Endothelial cell of umbilical vein (primary cell): ENCODE results near the gene ATP10B. TPM values are rescaled to one million over a fixed set of nuclear protein-coding genes. Genes with fewer than 3 reads are reported as not detected.

Source experiments
- BruUV-seq: library from RNA; stranded (reverse); fragments of 400-500 nt; replicated peaks from 2 replicates; lab custom pipeline; 2021; lab: Mats Ljungman, UMichigan
- CTCF ChIA-PET: fragments of 300-600, 350-600 bp; sonication (Branson Sonifier 250); formaldehyde crosslinking; loops from one replicate; lab custom pipeline; 2021; ENCODE audit warnings: antibody characterized with exemption, inconsistent platforms; lab: Charles Lee
- POLR2A ChIA-PET: fragments of 300-600, 350-600 bp; sonication (Branson Sonifier 250); formaldehyde crosslinking; loops from one replicate; lab custom pipeline; 2021; ENCODE audit warnings: antibody characterized with exemption, inconsistent platforms; lab: Charles Lee
- DNase-seq: peaks from one replicate; pipeline ENCODE4 v3.0.0-alpha.2; 2011; ENCODE audit warnings: low read depth, low spot score
- FAIRE-seq: peaks from 2 replicates; lab custom pipeline; 2011; peaks lifted over from hg19 to GRCh38; lab: Jason Lieb, UNC
- H2AFZ ChIP-seq: 2 replicates; pipeline ENCODE4 v1.6.0; 2012; ENCODE audit warnings: low read depth, low read length, control low read depth, inconsistent platforms
- H3K27ac ChIP-seq: 2 replicates; pipeline ENCODE4 v1.5.1; 2011; ENCODE audit warnings: low read depth, mild to moderate bottlenecking, control low read depth, low read length, moderate library complexity; ENCODE audit not compliant: insufficient read depth
- H3K27me3 ChIP-seq, 2 experiments: 2 replicates each; pipeline versions ENCODE4 v1.6.0 to v1.6.1; 2011; ENCODE audit warnings: low read length in 2 of 2, mixed read lengths in 1 of 2; ENCODE audit not compliant: control insufficient read depth in 2 of 2, insufficient read depth in 2 of 2
- H3K36me3 ChIP-seq, 2 experiments: 2 replicates in 1 of 2; 3 replicates in 1 of 2; pipeline ENCODE4 v1.5.1; 2011; ENCODE audit warnings: low read length in 2 of 2, mild to moderate bottlenecking in 1 of 2, moderate library complexity in 1 of 2; ENCODE audit not compliant: control insufficient read depth in 2 of 2, insufficient read depth in 2 of 2; ENCODE audit errors: extremely low read depth in 1 of 2
- H3K4me1 ChIP-seq: 3 replicates; pipeline ENCODE4 v1.5.1; 2011; ENCODE audit warnings: mild to moderate bottlenecking, low read length; ENCODE audit not compliant: control insufficient read depth, insufficient read depth; ENCODE audit errors: extremely low read depth
- H3K4me2 ChIP-seq: 2 replicates; pipeline ENCODE4 v1.6.1; 2011; ENCODE audit warnings: low read length, control low read depth, mixed read lengths; ENCODE audit not compliant: insufficient read depth
- H3K4me3 ChIP-seq, 3 experiments: fragments of 200-600 bp in 1 of 3; sonication (generic), shearing (Covaris generic) in 1 of 3; replicated peaks in 1 of 3; 2 replicates each; pipeline ENCODE4 v1.5.1; 2011 to 2016; ENCODE audit warnings: control low read depth in 3 of 3, low read length in 3 of 3, mild to moderate bottlenecking in 2 of 3, inconsistent platforms in 1 of 3, low read depth in 1 of 3, moderate library complexity in 1 of 3; ENCODE audit not compliant: insufficient read depth in 1 of 3
- H3K79me2 ChIP-seq: 2 replicates; pipeline ENCODE4 v1.6.0; 2012; ENCODE audit warnings: low read length, inconsistent platforms; ENCODE audit not compliant: control insufficient read depth, insufficient read depth
- H3K9ac ChIP-seq: replicated peaks from 2 replicates; pipeline ENCODE3; 2011; ENCODE audit warnings: low read length, control low read depth; ENCODE audit not compliant: insufficient read depth; ENCODE audit errors: extremely low read depth
- H3K9me1 ChIP-seq: replicated peaks from 3 replicates; pipeline ENCODE4 v1.6.0; 2011; ENCODE audit warnings: mild to moderate bottlenecking, low read length; ENCODE audit not compliant: control insufficient read depth, insufficient read depth; ENCODE audit errors: extremely low read depth
- H3K9me3 ChIP-seq: replicated peaks from 2 replicates; pipeline ENCODE4 v1.5.1; 2012; ENCODE audit warnings: low read length, inconsistent platforms; ENCODE audit not compliant: control insufficient read depth, insufficient read depth
- H4K20me1 ChIP-seq: replicated peaks from 2 replicates; pipeline ENCODE3; 2011; ENCODE audit warnings: mild to moderate bottlenecking, low read length; ENCODE audit not compliant: control insufficient read depth, insufficient read depth; ENCODE audit errors: extremely low read depth
- EZH2 ChIP-seq: IDR thresholded peaks from 2 replicates; pipeline ENCODE4 v1.6.1; 2012; ENCODE audit warnings: borderline replicate concordance, low read depth, mild to moderate bottlenecking, moderate library complexity, low read length, inconsistent platforms; ENCODE audit not compliant: severe bottlenecking
- FOS ChIP-seq: IDR thresholded peaks from 2 replicates; pipeline ENCODE4 v1.6.1; 2011; ENCODE audit warnings: mild to moderate bottlenecking, low read length, moderate library complexity, borderline replicate concordance; ENCODE audit not compliant: insufficient read depth
- GATA2 ChIP-seq: IDR thresholded peaks from 2 replicates; pipeline ENCODE4 v1.7.0; 2011; ENCODE audit warnings: low read depth, mild to moderate bottlenecking, moderate library complexity, mixed read lengths, low read length; ENCODE audit not compliant: insufficient read length, insufficient read depth
- JUN ChIP-seq: IDR thresholded peaks from 2 replicates; pipeline ENCODE4 v1.6.1; 2011; ENCODE audit warnings: borderline replicate concordance, low read depth; ENCODE audit not compliant: insufficient read length, insufficient read depth
- MYC ChIP-seq: IDR thresholded peaks from one replicate; pipeline ENCODE4 v1.6.1; 2011; ENCODE audit warnings: mild to moderate bottlenecking, low read depth, low read length
- POLR2A ChIP-seq: IDR thresholded peaks from 2 replicates; pipeline ENCODE4 v1.6.1; 2012; ENCODE audit warnings: low read depth, mild to moderate bottlenecking, control low read depth, low read length
- POLR2AphosphoS5 ChIP-seq: IDR thresholded peaks from 2 replicates; pipeline ENCODE4 v1.6.1; 2012; ENCODE audit warnings: low read depth, mild to moderate bottlenecking, control low read depth, low read length, moderate library complexity; ENCODE audit not compliant: insufficient read depth
- dilution Hi-C: fragments of 300-500 bp; cut with MboI; formaldehyde crosslinking; loops from one replicate; pipeline ENCODE4 v1.15.0; 2019; ENCODE audit warnings: low sequenced_read_pairs; ENCODE audit not compliant: extremely low pct_ligation_motif_present
- intact Hi-C: fragments of 100-400 bp; cut with micrococcal nuclease; formaldehyde crosslinking; loops from one replicate; pipeline ENCODE4 v1.10.0; 2022
- polyA plus RNA-seq, 4 experiments: library from polyadenylated mRNA; depleted of rRNA in 3 of 4; stranded (reverse) in 3 of 4; unstranded in 1 of 4; fragments of >200 nt; gene quantifications; 2 replicates each; pipeline versions ENCODE4 v1.2.1 to v1.2.3, GENCODE V29; 2011 to 2012; ENCODE audit warnings: missing spikeins in 1 of 4
- total RNA-seq: library from RNA; stranded (reverse); gene quantifications from 2 replicates; pipeline ENCODE4 v1.2.3, GENCODE V29; 2021
- TF ChIP-seq, protein P1 (sequence below): IDR thresholded peaks from 2 replicates; pipeline ENCODE4 v1.6.1; 2011; ENCODE audit not compliant: insufficient read depth, insufficient read length
- TF ChIP-seq, protein P2 (sequence below), 2 donors: IDR thresholded peaks; 1 replicate in 1 of 2; 2 replicates in 1 of 2; pipeline ENCODE4 v1.5.1; 2011; ENCODE audit warnings: low read length in 2 of 2, mild to moderate bottlenecking in 2 of 2, moderate library complexity in 2 of 2, control low read depth in 1 of 2, inconsistent platforms in 1 of 2, low read depth in 1 of 2; ENCODE audit not compliant: insufficient read depth in 1 of 2; ENCODE audit errors: extremely low read depth in 1 of 2

The ATP10B gene
- total and polyA plus RNA-seq, 2 donors (not counting 3 experiments of a cell fraction or from before 2014, with no cell fraction given) = not detected

DNA sequence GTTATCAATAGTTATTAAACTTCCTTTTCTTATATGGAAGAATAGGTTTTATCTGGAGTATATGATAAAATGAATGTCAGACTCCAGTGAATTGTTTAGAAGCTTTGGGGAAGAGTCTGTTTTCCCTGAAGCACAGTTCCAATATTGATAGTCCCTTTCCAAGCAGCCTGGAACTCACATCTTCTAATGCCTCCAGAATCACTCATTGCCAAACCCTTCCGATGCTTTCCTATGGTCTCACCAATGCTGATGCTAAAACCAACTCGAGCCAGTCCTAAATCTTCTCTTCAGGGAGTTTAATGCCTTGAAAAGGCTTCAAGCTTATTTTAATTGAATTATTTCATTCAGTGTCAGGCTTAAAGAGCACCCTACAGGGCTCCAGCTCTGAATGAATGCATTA is 309.2 kb downstream of the ATP10B start:
- Histone ChIP-seq H3K4me3 (no peak overlapping the region), H3K9me1 (no peaks in the 10 kb centered on the region), H3K27me3 (no peaks in the 10 kb centered on the region), H3K9ac (no peak overlapping the region), H3K79me2 (no peaks in the 10 kb centered on the region), H3K36me3 (no peaks in the 10 kb centered on the region), H3K27ac (no peak overlapping the region), H3K9me3 (no peaks in the 10 kb centered on the region), H3K4me1 (no peaks in the 10 kb centered on the region), H3K4me2 (no peak overlapping the region), H2AFZ (no peak overlapping the region), H4K20me1 (no peaks in the 10 kb centered on the region)
- dilution Hi-C loops = no loop called here
- DNase-seq = no peak
- BruUV-seq = no TSS peak
- intact Hi-C loops = no loop called here
- FAIRE-seq = no peak
- POLR2A ChIA-PET = no interaction called here
- TF ChIP-seq, protein P1, sequence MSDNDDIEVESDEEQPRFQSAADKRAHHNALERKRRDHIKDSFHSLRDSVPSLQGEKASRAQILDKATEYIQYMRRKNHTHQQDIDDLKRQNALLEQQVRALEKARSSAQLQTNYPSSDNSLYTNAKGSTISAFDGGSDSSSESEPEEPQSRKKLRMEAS = no peak
- TF ChIP-seq FOS = no peak
- TF ChIP-seq POLR2AphosphoS5 = no peak
- TF ChIP-seq, protein P2, sequence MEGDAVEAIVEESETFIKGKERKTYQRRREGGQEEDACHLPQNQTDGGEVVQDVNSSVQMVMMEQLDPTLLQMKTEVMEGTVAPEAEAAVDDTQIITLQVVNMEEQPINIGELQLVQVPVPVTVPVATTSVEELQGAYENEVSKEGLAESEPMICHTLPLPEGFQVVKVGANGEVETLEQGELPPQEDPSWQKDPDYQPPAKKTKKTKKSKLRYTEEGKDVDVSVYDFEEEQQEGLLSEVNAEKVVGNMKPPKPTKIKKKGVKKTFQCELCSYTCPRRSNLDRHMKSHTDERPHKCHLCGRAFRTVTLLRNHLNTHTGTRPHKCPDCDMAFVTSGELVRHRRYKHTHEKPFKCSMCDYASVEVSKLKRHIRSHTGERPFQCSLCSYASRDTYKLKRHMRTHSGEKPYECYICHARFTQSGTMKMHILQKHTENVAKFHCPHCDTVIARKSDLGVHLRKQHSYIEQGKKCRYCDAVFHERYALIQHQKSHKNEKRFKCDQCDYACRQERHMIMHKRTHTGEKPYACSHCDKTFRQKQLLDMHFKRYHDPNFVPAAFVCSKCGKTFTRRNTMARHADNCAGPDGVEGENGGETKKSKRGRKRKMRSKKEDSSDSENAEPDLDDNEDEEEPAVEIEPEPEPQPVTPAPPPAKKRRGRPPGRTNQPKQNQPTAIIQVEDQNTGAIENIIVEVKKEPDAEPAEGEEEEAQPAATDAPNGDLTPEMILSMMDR (IDR thresholded peaks at IDR 0.05; ENCODE audit: extremely low read depth in 1 of 2, insufficient read depth in 1 of 2, low read depth in 1 of 2, low read length in 2 of 2) = no peak
- TF ChIP-seq MYC = no peak
- no peak for TF ChIP-seq GATA2
- no peak for TF ChIP-seq POLR2A
- no peak for TF ChIP-seq EZH2
- TF ChIP-seq JUN = no peak
- CTCF ChIA-PET = no interaction called here
